Psoas muscle (tissue), 8 donors: Measurements from ENCODE around the gene HHIPL1. TPM values are rescaled to one million over a fixed set of nuclear protein-coding genes. Genes with fewer than 3 reads are reported as not detected.

ENCODE experiments used
- ATAC-seq, 4 donors: fragments of 200-7000 bp; cut with Tn5 transposase; one replicate each; pipeline ENCODE4 v1.9.1; 2020; ENCODE audit warnings: moderate library complexity in 3 of 4, mild to moderate bottlenecking in 2 of 4
- DNase-seq, 2 donors: peaks; one replicate each; pipeline ENCODE4 v3.0.0-alpha.2; 2020
- H3K27ac ChIP-seq: fragments of 200-600 bp; one replicate; pipeline ENCODE4 v1.8.0; 2022
- H3K27me3 ChIP-seq, 3 donors: fragments of 200-600 bp in 1 of 3; one replicate each; pipeline versions ENCODE4 v1.6.1 to v1.8.0; 2013 to 2022; ENCODE audit warnings: low read length in 2 of 3, mild to moderate bottlenecking in 2 of 3, moderate library complexity in 1 of 3; ENCODE audit not compliant: insufficient read depth in 3 of 3
- H3K36me3 ChIP-seq, 2 donors: fragments of 200-600 bp in 1 of 2; one replicate each; pipeline versions ENCODE4 v1.6.1 to v1.8.0; 2013 to 2022; ENCODE audit warnings: low read depth in 1 of 2, mild to moderate bottlenecking in 1 of 2, moderate library complexity in 1 of 2; ENCODE audit not compliant: insufficient read depth in 1 of 2
- H3K4me1 ChIP-seq: fragments of 200-600 bp; one replicate; pipeline ENCODE4 v1.8.0; 2022
- H3K4me3 ChIP-seq: fragments of 200-600 bp; one replicate; pipeline ENCODE4 v1.8.0; 2022; ENCODE audit warnings: mild to moderate bottlenecking
- H3K9me3 ChIP-seq: fragments of 200-600 bp; one replicate; pipeline ENCODE4 v1.8.0; 2022
- CTCF ChIP-seq: fragments of 200-600 bp; IDR thresholded peaks from one replicate; pipeline ENCODE4 v1.8.0; 2022; ENCODE audit warnings: antibody characterized with exemption
- WGBS, 3 donors: extraction: QIAGEN DNeasy Blood & Tissue Kit; methylation state at CpG; one replicate each; pipeline versions ENCODE4 v1.1.6 to v1.1.7; 2013; 5-methylcytosine and 5-hydroxymethylcytosine counted together
- intact Hi-C, 2 donors: fragments of 100-400 bp; cut with DNase I; formaldehyde crosslinking; loops; one replicate each; pipeline versions ENCODE4 v1.11.0 to v1.14.2; 2022
- polyA plus RNA-seq, 3 donors: library from polyadenylated mRNA; stranded (reverse); fragments of 200-250 nt; gene quantifications; one replicate each; pipeline ENCODE4 v1.2.3, GENCODE V29; 2013
- total RNA-seq, 4 donors: library from RNA; stranded (reverse); fragmentation: NEBNext Ultra II Directional in 2 of 4; extraction: Animal tissue kit (Norgen Biotek cat#: 25700) in 2 of 4; gene quantifications; one replicate each; pipeline versions ENCODE4 v1.2.1 to v1.2.4, GENCODE V29; 2021 to 2023
- donor health status: healthy with polysubstance abuse.
- donor health status: DM: no; HTN: no; CAD: no; lungs with moderate emphysema.
- donor health status: Bipolar disorder and iron deficiency.
- donor health status: healthy.
- donor health status: DM: yes; HTN: yes; CAD: no.
- donor health status: DM: no; HTN: no; CAD: no.
- donor health status: DM: no; HTN: no; CAD: no.
- donor health status: DM: yes; HTN: yes; CAD: no.

The HHIPL1 gene
- total and polyA plus RNA-seq, 7 donors, result 0.12 to 0.86 (median 0.32) TPM

GRCh38 chr14:99693918-99694317, 49.0 kb downstream of the HHIPL1 start:
- ATAC-seq (no peak), DNase-seq (no peak)
- TF ChIP-seq CTCF, result no peak
- H3K36me3 ChIP-seq, result no peaks in the 10 kb centered on the region
- intact Hi-C loops, result no loop called here
- no peaks in the 10 kb centered on the region for H3K4me1 ChIP-seq
- H3K27me3 ChIP-seq, result no peaks in the 10 kb centered on the region
- H3K27ac ChIP-seq, result no peak overlapping the region
- WGBS, 3 donors, result 85 to 95% (median 93%) methylated on average over 3 of the region's 3 CpGs
- H3K9me3 ChIP-seq, result no peaks in the 10 kb centered on the region
- no peak overlapping the region for H3K4me3 ChIP-seq

- H3K4me1 ChIP-seq, result no peaks in the 10 kb centered on the region
- no peak for ATAC-seq
- H3K27me3 ChIP-seq, result no peaks in the 10 kb centered on the region
- no peak overlapping the region for H3K27ac ChIP-seq
- no peak overlapping the region for H3K4me3 ChIP-seq
- 89 to 93% (median 93%) methylated on average over 4 of the region's 4 CpGs for WGBS, 3 donors
- DNase-seq, result no peak
- no peak for TF ChIP-seq CTCF
- no peaks in the 10 kb centered on the region for H3K36me3 ChIP-seq
- no peaks in the 10 kb centered on the region for H3K9me3 ChIP-seq
- intact Hi-C loops, result no loop called here
These were observed 52.0 kb downstream of the HHIPL1 start for GRCh38 chr14:99696929-99697328.

- H3K4me3 ChIP-seq, result no peak overlapping the region
These were observed 53.3 kb downstream of the HHIPL1 start for GRCh38 chr14:99698236-99698635.

GRCh38 chr14:99698642-99699041, 53.7 kb downstream of the HHIPL1 start:
- no peak for DNase-seq
- intact Hi-C loops, result no loop called here

More at GRCh38 chr14:99698236-99698635, 53.3 kb downstream of the HHIPL1 start:
- ATAC-seq (no peak), DNase-seq (no peak)
- WGBS, 3 donors, result 78 to 96% (median 84%) methylated on average over 6 of the region's 6 CpGs
- Histone ChIP-seq H3K27ac (no peak overlapping the region), H3K27me3 (no peaks in the 10 kb centered on the region), H3K4me1 (no peaks in the 10 kb centered on the region), H3K9me3 (no peaks in the 10 kb centered on the region), H3K36me3 (no peaks in the 10 kb centered on the region)
- intact Hi-C loops, result no loop called here
- no peak for TF ChIP-seq CTCF

More at GRCh38 chr14:99698642-99699041, 53.7 kb downstream of the HHIPL1 start:
- Histone ChIP-seq H3K9me3 (peaks cover 3% of the 10 kb centered on the region), H3K36me3 (no peaks in the 10 kb centered on the region), H3K27me3 (no peaks in the 10 kb centered on the region), H3K4me3 (no peak overlapping the region), H3K4me1 (no peaks in the 10 kb centered on the region), H3K27ac (no peak overlapping the region)
- WGBS, 3 donors, result 56 to 60% (median 59%) methylated on average over 5 of the region's 5 CpGs
- ATAC-seq, result no peak
- no peak for TF ChIP-seq CTCF
